Daoy (cell line): ENCODE data around the gene LRP1B. TPM values are rescaled to one million over a fixed set of nuclear protein-coding genes. Genes with fewer than 3 reads are reported as not detected.

ENCODE experiments used
- DNase-seq: peaks from one replicate; pipeline ENCODE4 v3.0.0-alpha.2; 2015; ENCODE audit warnings: low read depth
- total RNA-seq: library from RNA; depleted of rRNA; stranded (reverse); fragments of >200 nt; shearing (Covaris generic); gene quantifications from 2 replicates; pipeline ENCODE4 v1.2.3, GENCODE V29; 2014

The LRP1B gene
- total RNA-seq, 1 experiment from 2014 or later, result not detected

- DNase-seq, result no peak
Measured at GRCh38 chr2:141694180-141694579, 436.6 kb downstream of the LRP1B start.

DNA sequence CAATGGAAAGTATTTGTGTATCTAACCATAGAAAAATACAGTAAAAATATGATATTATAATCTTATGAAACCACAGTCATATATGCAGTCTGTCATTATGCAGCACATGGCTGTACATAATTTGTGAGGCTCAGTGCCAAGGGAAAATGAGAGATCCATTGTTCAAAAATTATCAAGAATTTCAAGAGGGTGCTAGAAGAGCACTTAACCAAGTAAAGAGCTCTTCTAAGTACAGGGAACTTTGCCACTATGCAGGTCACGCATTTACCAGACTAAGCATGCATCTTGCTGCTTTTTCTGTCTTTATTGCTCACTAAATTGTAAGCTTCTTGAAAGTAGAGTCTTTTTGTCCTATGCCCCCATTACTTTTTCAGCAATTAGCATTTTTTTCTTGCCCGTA is 438.0 kb downstream of the LRP1B start:
- no peak for DNase-seq

DNA sequence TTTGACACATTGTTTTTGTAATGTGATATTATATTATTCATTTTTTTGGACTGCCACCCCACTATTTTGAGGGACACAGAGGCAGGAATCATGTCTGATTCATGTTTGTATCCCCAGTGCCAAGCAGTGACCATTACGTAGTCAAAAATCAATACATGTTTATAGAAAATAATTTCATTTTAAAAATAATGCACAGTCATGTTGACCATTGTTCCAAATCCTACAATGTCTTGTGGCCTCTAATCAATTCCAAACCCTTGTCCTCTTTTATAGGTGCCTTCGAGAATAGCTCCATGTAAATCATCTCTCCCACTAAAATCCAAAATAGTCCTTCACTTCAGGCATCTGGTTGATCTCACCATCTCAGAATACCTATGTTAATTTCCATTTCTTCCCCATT is 454.7 kb downstream of the LRP1B start:
- DNase-seq, result no peak

- no peak for DNase-seq
Measured at GRCh38 chr2:141666191-141666590, 464.6 kb downstream of the LRP1B start.

DNA sequence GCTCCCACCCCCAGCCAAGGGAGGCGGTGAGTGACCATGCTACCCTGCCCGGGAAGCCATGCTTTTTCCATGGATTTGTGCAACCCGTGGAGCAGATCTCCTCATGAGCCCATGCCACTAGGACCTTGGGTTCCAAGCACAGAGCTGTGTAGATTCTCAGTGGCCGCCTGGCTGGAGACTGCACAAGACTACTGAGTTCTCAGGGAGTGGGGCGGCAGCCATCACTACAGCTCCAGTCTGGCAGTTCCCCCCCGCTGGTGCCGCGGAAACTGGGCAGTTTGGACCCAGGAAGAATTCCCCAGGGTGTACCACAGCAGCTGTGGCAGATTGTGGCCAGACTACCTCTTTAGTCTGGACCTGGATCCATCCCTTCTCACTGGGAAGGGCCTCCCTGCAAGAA is 470.6 kb downstream of the LRP1B start:
- DNase-seq, result no peak

- no peak for DNase-seq
Measured at GRCh38 chr2:141654311-141654710, 476.5 kb downstream of the LRP1B start.

DNA sequence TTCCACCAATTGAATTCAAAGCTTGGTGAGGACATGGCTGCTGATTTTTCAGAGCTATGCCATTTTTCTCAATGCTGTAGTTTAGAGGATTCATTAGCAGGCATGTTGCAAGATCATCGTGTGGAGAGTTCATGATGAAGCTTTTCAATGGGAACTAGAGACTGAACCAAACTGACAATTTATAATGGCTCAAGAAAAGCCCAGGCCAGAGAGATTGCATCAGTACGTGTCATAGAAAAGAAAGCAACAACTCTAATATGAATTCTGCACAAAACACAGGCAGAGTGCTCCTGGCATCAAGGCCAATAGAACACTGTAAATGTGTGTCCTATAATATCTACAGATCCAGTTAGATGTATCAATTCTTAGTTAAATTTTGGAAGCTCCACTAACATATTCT is 477.6 kb downstream of the LRP1B start:
- no peak for DNase-seq

DNA sequence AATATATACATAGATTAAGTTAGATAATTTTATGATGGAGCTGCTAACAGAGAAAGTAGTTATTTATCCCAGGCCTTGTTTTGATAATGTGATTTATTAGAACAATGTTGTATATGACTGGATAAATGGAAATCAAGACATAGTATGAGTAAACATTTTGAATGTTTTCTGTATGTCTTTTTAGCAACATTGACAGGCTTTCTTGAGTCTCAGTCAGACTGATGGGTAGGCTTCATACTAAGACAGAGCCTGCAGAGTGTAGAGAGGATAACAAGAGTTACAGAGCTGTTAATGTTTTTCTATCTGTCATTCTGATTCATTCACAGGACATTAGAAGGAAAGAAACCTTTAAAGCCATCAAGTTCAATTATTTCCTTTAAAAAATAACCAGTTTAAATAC is 478.5 kb downstream of the LRP1B start:
- no peak for DNase-seq

DNA sequence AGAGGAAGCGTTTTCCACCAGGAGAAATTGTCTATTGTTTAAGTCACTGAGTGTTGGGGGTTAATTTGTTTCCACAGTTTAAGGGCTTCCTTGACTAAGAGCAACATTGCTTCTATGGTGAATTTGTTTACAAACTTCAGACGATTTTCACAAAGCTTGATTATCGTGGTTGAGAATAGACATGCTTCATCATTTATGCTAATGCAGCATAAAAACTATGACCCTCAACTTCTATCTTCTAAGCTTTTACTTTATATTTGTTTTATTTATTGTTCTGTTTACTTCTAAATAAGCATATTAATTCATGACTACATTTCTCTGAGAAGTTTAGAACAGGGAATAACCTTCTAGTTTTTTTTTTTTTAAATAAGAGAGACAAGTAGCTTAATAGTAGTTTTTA is 483.5 kb downstream of the LRP1B start:
- no peak for DNase-seq

- no peak for DNase-seq
Measured at GRCh38 chr2:141641462-141641861, 489.4 kb downstream of the LRP1B start.

GRCh38 chr2:141639809-141640208 is 491.0 kb downstream of the LRP1B start:
- no peak for DNase-seq

- no peak for DNase-seq
Measured at GRCh38 chr2:141633132-141633531, 497.7 kb downstream of the LRP1B start.

GRCh38 chr2:141630407-141630930 is 500.3 kb downstream of the LRP1B start:
- no peak for DNase-seq

- DNase-seq, result no peak
Measured at GRCh38 chr2:141620372-141620771, 510.4 kb downstream of the LRP1B start.

DNA sequence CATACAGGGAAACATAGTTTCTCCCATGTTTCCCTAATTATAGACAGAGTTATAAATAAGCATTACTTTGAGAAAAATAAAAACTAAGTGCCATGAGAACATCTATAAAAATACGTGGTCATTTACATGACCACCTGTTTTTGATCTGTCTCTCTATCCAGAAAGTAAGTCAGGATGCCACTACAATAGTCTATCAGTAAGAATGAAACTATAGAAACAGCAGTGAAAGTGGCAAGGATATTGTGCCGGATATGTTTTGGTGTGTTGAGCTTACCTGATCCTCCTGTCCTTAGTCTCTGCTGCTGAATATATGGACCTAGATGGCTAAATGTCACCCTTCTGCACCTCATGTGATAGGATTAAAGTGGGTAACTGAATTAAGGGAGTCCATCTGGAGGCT is 512.4 kb downstream of the LRP1B start:
- DNase-seq, result no peak

DNA sequence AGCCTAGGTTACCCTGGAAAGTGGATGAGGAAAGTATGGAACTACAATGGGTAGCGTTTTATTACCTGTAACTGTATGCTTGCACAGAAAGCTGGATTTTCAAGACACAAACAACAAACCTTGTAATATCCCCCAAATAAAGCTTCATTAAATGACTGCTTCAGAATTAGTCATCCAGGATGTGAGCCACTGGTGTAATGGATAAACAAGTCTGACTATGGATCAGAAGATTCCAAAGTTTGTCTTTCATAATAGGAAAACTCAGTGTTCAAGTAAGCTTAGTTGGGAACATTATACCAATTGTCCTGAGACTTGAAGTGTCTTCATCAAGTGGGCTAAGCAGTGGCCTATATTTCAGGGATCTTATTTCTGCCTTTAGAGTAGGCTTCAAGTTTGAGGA is 518.8 kb downstream of the LRP1B start:
- DNase-seq, result no peak

DNA sequence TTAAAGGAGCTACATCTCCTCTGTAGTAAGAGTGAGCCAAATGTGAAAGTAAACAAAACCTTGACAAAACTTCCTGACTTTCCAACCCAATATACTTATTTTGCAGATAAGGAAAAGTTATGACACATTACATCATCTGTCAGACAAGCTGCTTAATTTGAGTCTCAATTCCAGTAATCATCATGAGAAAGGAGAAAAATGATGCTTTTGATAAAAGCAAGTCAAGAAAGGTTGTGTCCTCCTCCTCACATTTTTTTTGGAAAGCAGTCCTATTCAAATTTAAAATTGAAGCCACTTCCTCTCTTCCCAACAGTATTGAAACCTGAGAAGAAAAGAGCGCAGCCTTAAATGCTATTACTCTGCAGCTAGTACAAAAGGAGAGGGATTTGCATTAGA is 519.6 kb downstream of the LRP1B start:
- no peak for DNase-seq

DNA sequence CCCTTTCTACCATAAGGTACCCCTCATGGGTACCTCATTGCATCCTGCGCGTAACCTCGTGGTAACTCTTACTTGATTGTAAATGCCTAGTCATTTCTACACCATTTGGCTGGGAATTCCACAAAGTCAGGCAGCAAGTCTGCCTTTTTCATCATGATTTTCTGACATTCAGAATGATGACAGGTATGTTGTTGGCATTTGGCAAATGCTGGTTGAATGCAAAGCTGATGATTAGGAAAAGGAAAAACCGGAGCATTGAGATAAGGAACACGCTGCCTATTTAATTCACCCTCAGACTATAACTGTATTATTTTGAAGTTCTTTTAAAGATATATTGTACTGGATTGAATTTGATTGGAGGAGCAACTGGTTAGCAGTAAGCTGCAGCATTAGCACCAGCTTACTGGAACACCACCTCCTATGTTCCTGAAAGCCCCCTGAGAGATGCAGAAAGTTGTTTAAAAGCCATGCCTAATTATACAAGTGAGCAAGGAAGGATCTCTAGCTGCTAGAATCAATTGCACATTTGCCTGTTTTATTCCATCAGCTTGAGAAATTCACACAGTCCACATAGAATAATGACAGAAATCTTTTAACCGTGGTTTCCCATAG is 520.1 kb downstream of the LRP1B start:
- DNase-seq, result no peak

GRCh38 chr2:141605163-141605562 is 525.7 kb downstream of the LRP1B start:
- DNase-seq, result no peak

- DNase-seq, result no peak
Measured at GRCh38 chr2:141601511-141602152, 529.2 kb downstream of the LRP1B start.

- DNase-seq, result no peak
Measured at GRCh38 chr2:141599721-141600120, 531.1 kb downstream of the LRP1B start.

GRCh38 chr2:141598982-141599381 is 531.8 kb downstream of the LRP1B start:
- no peak for DNase-seq

DNA sequence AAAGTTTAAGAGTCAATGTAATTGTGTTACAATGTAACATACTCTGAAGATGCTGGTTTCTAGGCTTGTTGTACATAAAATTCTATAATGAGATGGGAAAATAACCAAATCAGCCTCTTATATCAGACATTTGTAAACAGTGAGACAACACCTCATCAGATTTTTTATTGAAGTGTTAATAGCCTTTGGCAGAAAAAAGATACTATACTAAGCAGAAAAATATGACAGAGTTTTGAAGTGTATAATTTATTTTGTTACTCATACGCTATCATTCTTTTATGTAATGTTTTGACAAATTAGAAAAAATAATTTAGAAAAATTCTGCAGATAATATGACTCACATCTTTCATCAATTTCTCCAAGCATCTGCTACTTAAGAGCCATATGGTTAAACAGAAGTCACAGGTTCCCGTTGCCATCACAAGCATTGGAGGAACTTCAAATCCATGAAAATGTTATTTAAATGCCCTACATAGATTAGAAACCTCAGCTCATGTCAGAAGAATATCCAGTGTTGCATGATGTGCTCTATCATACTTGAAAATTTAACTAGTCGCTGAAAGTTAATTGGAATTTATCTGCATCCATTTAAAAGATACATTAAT is 535.4 kb downstream of the LRP1B start:
- no peak for DNase-seq
